Small intestine (tissue), 7 donors: ENCODE data around the gene ASB8. TPM values are rescaled to one million over a fixed set of nuclear protein-coding genes. Genes with fewer than 3 reads are reported as not detected.

Experiments used
- DNase-seq, 2 donors: peaks; one replicate each; pipeline versions ENCODE4 v3.0.0 to v3.0.0-alpha.2; 2013
- FAIRE-seq: peaks from 2 replicates; lab custom pipeline; 2012; peaks lifted over from hg19 to GRCh38; lab: Jason Lieb, UNC
- H3K27ac ChIP-seq, 3 donors: one replicate each; pipeline ENCODE4 v1.5.1; 2013; ENCODE audit warnings: low read length in 2 of 3, mild to moderate bottlenecking in 2 of 3, control low read depth in 1 of 3, inconsistent platforms in 1 of 3, low read depth in 1 of 3, moderate library complexity in 1 of 3
- H3K27me3 ChIP-seq, 3 donors: one replicate each; pipeline ENCODE4 v1.6.1; 2013; ENCODE audit warnings: low read length in 3 of 3, inconsistent platforms in 1 of 3; ENCODE audit not compliant: control insufficient read depth in 3 of 3, insufficient read depth in 3 of 3
- H3K36me3 ChIP-seq, 3 donors: one replicate each; pipeline ENCODE4 v1.6.1; 2013; ENCODE audit warnings: low read length in 3 of 3, inconsistent platforms in 1 of 3, low read depth in 1 of 3, mild to moderate bottlenecking in 1 of 3, moderate library complexity in 1 of 3; ENCODE audit not compliant: control insufficient read depth in 3 of 3, insufficient read depth in 2 of 3
- H3K4me1 ChIP-seq, 3 donors: one replicate each; pipeline ENCODE4 v1.6.1; 2013; ENCODE audit warnings: low read length in 2 of 3, inconsistent platforms in 1 of 3, low read depth in 1 of 3, mild to moderate bottlenecking in 1 of 3, moderate library complexity in 1 of 3; ENCODE audit not compliant: control insufficient read depth in 3 of 3, insufficient read depth in 2 of 3
- H3K4me3 ChIP-seq, 3 donors: one replicate each; pipeline ENCODE4 v1.5.1; 2013; ENCODE audit warnings: low read length in 3 of 3, control low read depth in 1 of 3, inconsistent platforms in 1 of 3, low read depth in 1 of 3, mild to moderate bottlenecking in 1 of 3, moderate library complexity in 1 of 3
- H3K9me3 ChIP-seq, 2 donors: one replicate each; pipeline ENCODE4 v1.6.1; 2013; ENCODE audit warnings: low read depth in 1 of 2, low read length in 1 of 2; ENCODE audit not compliant: control insufficient read depth in 2 of 2, insufficient read depth in 1 of 2
- WGBS, 3 donors: extraction: QIAGEN DNeasy Blood & Tissue Kit; methylation state at CpG; one replicate each; pipeline ENCODE4 v1.1.7; 2013; 5-methylcytosine and 5-hydroxymethylcytosine counted together
- polyA plus RNA-seq, 4 donors: library from polyadenylated mRNA; stranded (reverse) in 3 of 4; unstranded in 1 of 4; fragments of 200-250 nt in 3 of 4; fragments of 120-200 nt in 1 of 4; gene quantifications; one replicate each; pipeline versions ENCODE4 v1.2.1 to v1.2.3, GENCODE V29; 2013
- donor health status: healthy with polysubstance abuse.
- donor health status: control.
- donor health status: control.
- donor health status: Bipolar disorder and iron deficiency.
- donor health status: healthy.

Gene ASB8
- polyA plus RNA-seq, 4 donors: 17.6 to 29.6 (median 24.0) TPM

- Histone ChIP-seq H3K27ac (peak overlapping the region; percentile 92 to 100 (median 95)), H3K9me3 (peaks cover 0 to 7% of the 10 kb centered on the region in 2 donors), H3K4me1 (peaks cover 0 to 22% (median 8%) of the 10 kb centered on the region in 3 donors), H3K27me3 (no peaks in the 10 kb centered on the region), H3K4me3 (peak overlapping the region; percentile 68 to 78 (median 70)), H3K36me3 (no peaks in the 10 kb centered on the region)
- DNase-seq (peak in 1 of 2 donors; percentile 55), FAIRE-seq (no peak)
- 8 to 16% (median 8%) methylated on average over 26 of the region's 26 CpGs for WGBS, 3 donors
Observed at GRCh38 chr12:48198672-48198971, 41.3 kb upstream of the ASB8 start.

- Histone ChIP-seq H3K36me3 (no peaks in the 10 kb centered on the region), H3K27ac (peak overlapping the region; percentile 92 to 100 (median 95)), H3K4me1 (peaks cover 0 to 22% (median 8%) of the 10 kb centered on the region in 3 donors), H3K9me3 (peaks cover 0 to 6% of the 10 kb centered on the region in 2 donors), H3K27me3 (no peaks in the 10 kb centered on the region), H3K4me3 (peak overlapping the region; percentile 68 to 78 (median 70))
- FAIRE-seq: no peak
- peak; percentile 97 to 98 for DNase-seq
- WGBS, 3 donors: 0% methylated on average over 39 of the region's 39 CpGs
Observed at GRCh38 chr12:48197971-48198671, 40.8 kb upstream of the ASB8 start.

- WGBS, 3 donors: 0 to 1% (median 1%) methylated on average over 10 of the region's 10 CpGs
Observed at GRCh38 chr12:48197549-48197970, 40.2 kb upstream of the ASB8 start.

GRCh38 chr12:48194799-48195201 lies 37.5 kb upstream of the ASB8 start:
- WGBS, 3 donors: 65 to 84% (median 69%) methylated on average over 1 of the region's 1 CpG
- no peaks in the 10 kb centered on the region for H3K9me3 ChIP-seq
- FAIRE-seq: no peak

More at GRCh38 chr12:48197549-48197970, 40.2 kb upstream of the ASB8 start:
- Histone ChIP-seq H3K27me3 (no peaks in the 10 kb centered on the region), H3K27ac (peak overlapping the region; percentile 92 to 100 (median 95)), H3K9me3 (peaks cover 0 to 3% of the 10 kb centered on the region in 2 donors), H3K36me3 (no peaks in the 10 kb centered on the region), H3K4me1 (peaks cover 0 to 22% (median 8%) of the 10 kb centered on the region in 3 donors), H3K4me3 (peak overlapping the region; percentile 30 to 78 (median 68))
- FAIRE-seq (no peak), DNase-seq (peak in 1 of 2 donors; percentile 56)

GRCh38 chr12:48193623-48194022 lies 36.3 kb upstream of the ASB8 start:
- Histone ChIP-seq H3K4me1 (peaks cover 0 to 10% (median 3%) of the 10 kb centered on the region in 3 donors), H3K36me3 (no peaks in the 10 kb centered on the region), H3K27ac (no peak overlapping the region), H3K9me3 (no peaks in the 10 kb centered on the region), H3K27me3 (no peaks in the 10 kb centered on the region), H3K4me3 (no peak overlapping the region)
- no peak for FAIRE-seq
- no peak for DNase-seq
- WGBS, 3 donors: 40 to 71% (median 61%) methylated on average over 2 of the region's 2 CpGs

More at GRCh38 chr12:48194799-48195201, 37.5 kb upstream of the ASB8 start:
- no peaks in the 10 kb centered on the region for H3K27me3 ChIP-seq
- peaks cover 0 to 19% (median 8%) of the 10 kb centered on the region in 3 donors for H3K4me1 ChIP-seq
- H3K27ac ChIP-seq: no peak overlapping the region
- no peaks in the 10 kb centered on the region for H3K36me3 ChIP-seq
- DNase-seq: no peak
- H3K4me3 ChIP-seq: no peak overlapping the region

- H3K27ac ChIP-seq: no peak overlapping the region
- DNase-seq: no peak
- FAIRE-seq: no peak
- no peak overlapping the region for H3K4me3 ChIP-seq
- 32 to 57% (median 57%) methylated on average over 1 of the region's 1 CpG for WGBS, 3 donors
- peaks cover 0 to 10% (median 3%) of the 10 kb centered on the region in 3 donors for H3K4me1 ChIP-seq
- H3K9me3 ChIP-seq: no peaks in the 10 kb centered on the region
- no peaks in the 10 kb centered on the region for H3K36me3 ChIP-seq
- no peaks in the 10 kb centered on the region for H3K27me3 ChIP-seq
Observed at GRCh38 chr12:48192861-48193260, 35.5 kb upstream of the ASB8 start.

- FAIRE-seq (no peak), DNase-seq (no peak)
- H3K9me3 ChIP-seq: no peaks in the 10 kb centered on the region
- no peak overlapping the region for H3K4me3 ChIP-seq
- H3K27ac ChIP-seq: no peak overlapping the region
- no peaks in the 10 kb centered on the region for H3K36me3 ChIP-seq
- H3K4me1 ChIP-seq: peaks cover 0 to 5% (median 0%) of the 10 kb centered on the region in 3 donors
- H3K27me3 ChIP-seq: peaks cover 0 to 6% (median 0%) of the 10 kb centered on the region in 3 donors
Observed at GRCh38 chr12:48191096-48191495, 33.8 kb upstream of the ASB8 start.

GRCh38 chr12:48189331-48190125 lies 32.2 kb upstream of the ASB8 start:
- Histone ChIP-seq H3K27me3 (peaks cover 0 to 21% (median 0%) of the 10 kb centered on the region in 3 donors), H3K4me1 (peaks cover 0 to 5% (median 0%) of the 10 kb centered on the region in 3 donors), H3K4me3 (no peak overlapping the region), H3K9me3 (no peaks in the 10 kb centered on the region), H3K27ac (no peak overlapping the region), H3K36me3 (no peaks in the 10 kb centered on the region)
- DNase-seq: peak; percentile 90 to 94
- WGBS, 3 donors: 19 to 36% (median 19%) methylated on average over 6 of the region's 6 CpGs
- no peak for FAIRE-seq
